Astrocyte (in vitro differentiated cells and primary cell): Measurements from ENCODE around the gene RNU2-63P.

ENCODE experiments used
- CTCF ChIP-seq: IDR thresholded peaks from 2 replicates; pipeline ENCODE4 v1.5.1; 2011; ENCODE audit warnings: low read depth, mild to moderate bottlenecking, inconsistent platforms, low read length, moderate library complexity; ENCODE audit not compliant: insufficient read depth
- EZH2 ChIP-seq: IDR thresholded peaks from 2 replicates; pipeline ENCODE4 v1.6.1; 2012; ENCODE audit warnings: mild to moderate bottlenecking, low read length, inconsistent platforms; ENCODE audit not compliant: insufficient read depth

GRCh38 chr2:88006912-88007439 is 9.4 kb downstream of the RNU2-63P start:
- TF ChIP-seq CTCF (no peak), EZH2 (no peak)
